HepG2 (cell line): ENCODE results near the gene GPR137. TPM values are rescaled to one million over a fixed set of nuclear protein-coding genes. Genes with fewer than 3 reads are reported as not detected.

Experiments
- ARID4A ChIP-seq: sonication (generic); formaldehyde crosslinking; IDR thresholded peaks from 2 replicates; pipeline ENCODE4 v1.5.0; 2020; ENCODE audit warnings: mild to moderate bottlenecking, missing genetic modification reagents, borderline replicate concordance
- CAMTA2 ChIP-seq: sonication (generic); formaldehyde crosslinking; IDR thresholded peaks from 2 replicates; pipeline ENCODE4 v1.4.0; 2020; ENCODE audit warnings: mild to moderate bottlenecking, missing genetic modification reagents, borderline replicate concordance
- DNMT1 ChIP-seq: sonication (generic); formaldehyde crosslinking; IDR thresholded peaks from 2 replicates; pipeline ENCODE4 v1.5.1; 2020; ENCODE audit warnings: mild to moderate bottlenecking, missing genetic modification reagents
- EEA1 ChIP-seq: sonication (generic); formaldehyde crosslinking; IDR thresholded peaks from 2 replicates; pipeline ENCODE4 v1.5.1; 2020; ENCODE audit warnings: mild to moderate bottlenecking, missing genetic modification reagents, borderline replicate concordance
- ELF3 ChIP-seq: IDR thresholded peaks from 2 replicates; pipeline ENCODE4 v1.6.1; 2016; ENCODE audit warnings: missing genetic modification reagents, missing compliant biosample characterization
- HHEX ChIP-seq: IDR thresholded peaks from 2 replicates; pipeline ENCODE4 v1.6.1; 2016; ENCODE audit warnings: control low read depth
- HMG20B ChIP-seq: conservative IDR thresholded peaks from 2 replicates; pipeline ENCODE4 v1.6.1; 2016; ENCODE audit warnings: missing genetic modification reagents, missing compliant biosample characterization
- HMGA1 ChIP-seq: sonication (generic); formaldehyde crosslinking; conservative IDR thresholded peaks from 2 replicates; pipeline ENCODE4 v1.4.0; 2020; ENCODE audit warnings: missing genetic modification reagents
- KDM3A ChIP-seq: IDR thresholded peaks from 2 replicates; pipeline ENCODE4 v1.6.1; 2018; ENCODE audit warnings: low read depth, missing compliant biosample characterization
- LRRFIP1 ChIP-seq: sonication (generic); formaldehyde crosslinking; conservative IDR thresholded peaks from 2 replicates; pipeline ENCODE4 v1.4.0; 2020; ENCODE audit warnings: missing genetic modification reagents
- MAFF ChIP-seq: IDR thresholded peaks from 2 replicates; pipeline ENCODE4 v1.6.1; 2011; ENCODE audit warnings: low read depth, low read length, improper control_type of control experiment
- MTA3 ChIP-seq: sonication (generic); formaldehyde crosslinking; IDR thresholded peaks from 2 replicates; pipeline ENCODE4 v1.4.0; 2020; ENCODE audit warnings: missing genetic modification reagents
- NR1H2 ChIP-seq: sonication (generic); formaldehyde crosslinking; IDR thresholded peaks from 2 replicates; pipeline ENCODE4 v1.8.1; 2022; ENCODE audit warnings: low read depth, missing genetic modification reagents, borderline replicate concordance
- PCBP2 ChIP-seq: fragments of 200-400 bp; formaldehyde crosslinking; optimal IDR thresholded peaks from 2 replicates; pipeline ENCODE3; 2018; ENCODE audit warnings: low read length, low read depth; ENCODE audit not compliant: poor library complexity, severe bottlenecking
- RFXANK ChIP-seq: IDR thresholded peaks from 2 replicates; pipeline ENCODE4 v1.6.1; 2016
- SALL2 ChIP-seq: sonication (generic); formaldehyde crosslinking; IDR thresholded peaks from 2 replicates; pipeline ENCODE4 v1.8.1; 2023; ENCODE audit warnings: mild to moderate bottlenecking, missing genetic modification reagents, inconsistent platforms
- ZFP36 ChIP-seq: fragments of 150-350 bp; IDR thresholded peaks from 2 replicates; pipeline ENCODE4 v1.6.1; 2018; ENCODE audit warnings: borderline replicate concordance, low read length, low read depth; ENCODE audit not compliant: partially characterized antibody
- ZNF816 ChIP-seq: sonication (generic); formaldehyde crosslinking; IDR thresholded peaks from 2 replicates; pipeline ENCODE4 v1.8.0; 2022; ENCODE audit warnings: missing genetic modification reagents, mild to moderate bottlenecking, borderline replicate concordance
- polyA plus RNA-seq, 8 experiments: library from polyadenylated mRNA; depleted of rRNA in 3 of 8; stranded (reverse) in 7 of 8; unstranded in 1 of 8; fragments of >200 nt; fragmentation: Illumina TruSeq in 4 of 8; extraction: Trizol in 4 of 8; gene quantifications; 2 replicates each; pipeline versions ENCODE4 v1.2.1 to v1.2.3, GENCODE V29; 2011 to 2016; ENCODE audit warnings: low read depth in 4 of 8, missing spikeins in 1 of 8, mixed read lengths in 1 of 8; ENCODE audit not compliant: insufficient read depth in 1 of 8
- total RNA-seq, 5 experiments: library from RNA; depleted of rRNA; stranded (reverse); fragments of >200 nt; fragmentation: Illumina TruSeq; extraction: Trizol; gene quantifications; 2 replicates each; pipeline ENCODE4 v1.2.3, GENCODE V29; 2016; ENCODE audit warnings: low read depth in 1 of 5
- TF ChIP-seq, protein P1 (sequence below): sonication (generic); formaldehyde crosslinking; IDR thresholded peaks from 2 replicates; pipeline ENCODE4 v1.4.0; 2020; ENCODE audit warnings: mild to moderate bottlenecking, missing genetic modification reagents
- TF ChIP-seq, protein P2 (sequence below): IDR thresholded peaks from 2 replicates; pipeline ENCODE4 v1.6.1; 2016; ENCODE audit warnings: low read depth, borderline replicate concordance

Gene GPR137
- total and polyA plus RNA-seq, 2 of the 13 experiments (the other 11 are each of a cell fraction or from before 2014, with no cell fraction given) = 8.5 to 13.2 TPM

- no peak for TF ChIP-seq DNMT1 (CRISPR knock-in tag)
- peak; percentile 12; the same call in 1 of the 2 replicates for TF ChIP-seq HMG20B (CRISPR knock-in tag)
- no peak for TF ChIP-seq ZFP36
- no peak; the same call in 1 of the 2 replicates for TF ChIP-seq MAFF
- no peak for TF ChIP-seq ZNF816
- peak; percentile 52; the same call in 1 of the 2 replicates for TF ChIP-seq ELF3 (CRISPR knock-in tag)
- TF ChIP-seq RFXANK = no peak
- no peak for TF ChIP-seq HMGA1
- TF ChIP-seq LRRFIP1 (CRISPR knock-in tag) = no peak
- TF ChIP-seq MTA3 = no peak
- TF ChIP-seq PCBP2 = no peak
- TF ChIP-seq, protein P1, sequence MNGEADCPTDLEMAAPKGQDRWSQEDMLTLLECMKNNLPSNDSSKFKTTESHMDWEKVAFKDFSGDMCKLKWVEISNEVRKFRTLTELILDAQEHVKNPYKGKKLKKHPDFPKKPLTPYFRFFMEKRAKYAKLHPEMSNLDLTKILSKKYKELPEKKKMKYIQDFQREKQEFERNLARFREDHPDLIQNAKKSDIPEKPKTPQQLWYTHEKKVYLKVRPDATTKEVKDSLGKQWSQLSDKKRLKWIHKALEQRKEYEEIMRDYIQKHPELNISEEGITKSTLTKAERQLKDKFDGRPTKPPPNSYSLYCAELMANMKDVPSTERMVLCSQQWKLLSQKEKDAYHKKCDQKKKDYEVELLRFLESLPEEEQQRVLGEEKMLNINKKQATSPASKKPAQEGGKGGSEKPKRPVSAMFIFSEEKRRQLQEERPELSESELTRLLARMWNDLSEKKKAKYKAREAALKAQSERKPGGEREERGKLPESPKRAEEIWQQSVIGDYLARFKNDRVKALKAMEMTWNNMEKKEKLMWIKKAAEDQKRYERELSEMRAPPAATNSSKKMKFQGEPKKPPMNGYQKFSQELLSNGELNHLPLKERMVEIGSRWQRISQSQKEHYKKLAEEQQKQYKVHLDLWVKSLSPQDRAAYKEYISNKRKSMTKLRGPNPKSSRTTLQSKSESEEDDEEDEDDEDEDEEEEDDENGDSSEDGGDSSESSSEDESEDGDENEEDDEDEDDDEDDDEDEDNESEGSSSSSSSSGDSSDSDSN (CRISPR knock-in tag) = peak; percentile 69
- TF ChIP-seq EEA1 (CRISPR knock-in tag) = 0 out of 2 replicates have a peak, but pooled peaks have one; percentile 63
- TF ChIP-seq CAMTA2 = no peak
- no peak for TF ChIP-seq KDM3A
- no peak for TF ChIP-seq NR1H2 (CRISPR knock-in tag)
- TF ChIP-seq, protein P2, sequence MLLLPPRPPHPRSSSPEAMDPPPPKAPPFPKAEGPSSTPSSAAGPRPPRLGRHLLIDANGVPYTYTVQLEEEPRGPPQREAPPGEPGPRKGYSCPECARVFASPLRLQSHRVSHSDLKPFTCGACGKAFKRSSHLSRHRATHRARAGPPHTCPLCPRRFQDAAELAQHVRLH (CRISPR knock-in tag) = peak; percentile 92; the same call in 1 of the 2 replicates
- TF ChIP-seq ARID4A (CRISPR knock-in tag) = peak; percentile 79; the same call in 1 of the 2 replicates
- TF ChIP-seq HHEX (CRISPR knock-in tag) = no peak
- TF ChIP-seq SALL2 (CRISPR knock-in tag) = 0 out of 2 replicates have a peak, but pooled peaks have one; percentile 71
Measured at GRCh38 chr11:64269540-64270220, 16.0 kb upstream of the GPR137 start (continued).
